ENCODE measurements around the gene MLF1. TPM values are rescaled to one million over a fixed set of nuclear protein-coding genes. Genes with fewer than 3 reads are reported as not detected.

Gene MLF1
- polyA plus RNA-seq, 1 of the 3 experiments (the other 2 are of a cell fraction) = 8.2 TPM

DNA sequence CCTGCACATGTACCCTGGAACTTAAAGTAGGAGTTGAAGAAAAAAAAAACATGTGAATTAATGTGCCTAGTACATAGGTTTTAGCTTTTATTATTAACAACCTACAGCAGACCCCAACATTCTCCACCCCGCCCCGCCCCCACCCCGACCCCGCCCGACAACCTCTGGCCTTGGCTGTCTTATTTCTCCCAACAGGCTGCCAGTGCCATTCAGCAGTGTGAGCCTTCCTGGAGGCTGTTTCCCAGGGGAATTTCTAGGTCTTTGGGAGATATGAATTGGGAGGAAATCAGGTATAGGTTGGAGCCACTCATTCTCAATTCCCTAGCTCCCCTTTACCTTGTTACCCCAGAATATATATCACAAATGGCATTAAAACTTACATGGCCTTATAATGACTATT, 8.3 kb upstream of the MLF1 start:
- ChIA-PET CTCF (interaction anchor here (0.5 to 0.8 kb wide), 2 partner anchors 18 to 26 kb away, joined by 3 read pairs; no protein-coding TSS in a partner anchor), POLR2A (no interaction called here)
- no peaks in the 10 kb centered on the region for H4K20me1 ChIP-seq (ENCODE audit: insufficient read depth)
- H3K9me2 ChIP-seq = no peaks in the 10 kb centered on the region
- H3K4me2 ChIP-seq = no peak overlapping the region
- no peak overlapping the region for H3K4me3 ChIP-seq (ENCODE audit: low read depth in 2 of 2, low read length in 1 of 2)
- H3K27me3 ChIP-seq (ENCODE audit: insufficient read depth) = no peaks in the 10 kb centered on the region
- no peak overlapping the region for H3K27ac ChIP-seq (ENCODE audit: low read depth in 2 of 2, low read length in 1 of 2)
- H3F3A ChIP-seq (replicated peaks; ENCODE audit: insufficient read depth) = no peaks in the 10 kb centered on the region
- H3K4me1 ChIP-seq (ENCODE audit: control insufficient read depth in 1 of 2, insufficient read depth in 2 of 2, low read depth in 1 of 2, low read length in 1 of 2) = no peaks in the 10 kb centered on the region
- no peaks in the 10 kb centered on the region for H3K36me3 ChIP-seq (replicated peaks in 1 of 2; ENCODE audit: control insufficient read depth in 1 of 2, insufficient read depth in 2 of 2, low read length in 1 of 2)
- H3K9me3 ChIP-seq = no peaks in the 10 kb centered on the region
- H2AFZ ChIP-seq (ENCODE audit: low read depth) = no peak overlapping the region
- no peak for DNase-seq
- WGBS (ENCODE audit: low lambda C conversion rate) = 59% methylated on average over 5 of the region's 5 CpGs
- no peaks in the 10 kb centered on the region for H3K79me2 ChIP-seq (ENCODE audit: insufficient read depth)
- no peak overlapping the region for H3K9ac ChIP-seq
- TF ChIP-seq EP300 (IDR thresholded peaks at IDR 0.05; ENCODE audit: borderline replicate concordance in 1 of 2, low read depth in 1 of 2, low read length in 1 of 2) = no peak
- TF ChIP-seq MAX (IDR thresholded peaks at IDR 0.05; ENCODE audit: low read depth) = no peak
- no peak for TF ChIP-seq MEF2A (IDR thresholded peaks at IDR 0.05; ENCODE audit: borderline replicate concordance, low read depth)

DNA sequence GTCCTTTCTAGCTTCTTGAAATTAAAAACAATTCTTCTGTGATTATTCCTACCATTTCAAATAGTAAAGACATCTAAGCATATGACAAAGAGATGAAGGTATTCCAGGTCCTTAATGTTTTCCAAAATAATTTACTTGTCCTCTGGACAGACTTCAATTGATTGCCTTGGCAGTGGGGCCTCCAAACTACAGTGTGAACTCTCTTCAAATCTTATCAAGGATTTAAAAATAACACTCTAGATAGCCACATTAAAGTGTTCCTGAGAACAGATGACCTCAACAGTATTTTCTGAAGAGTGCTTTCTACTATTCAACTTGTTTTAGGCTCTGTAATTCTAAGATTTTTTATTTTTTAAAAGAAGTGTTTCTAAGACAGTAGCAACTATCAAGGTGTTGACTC, 7.9 kb upstream of the MLF1 start:
- ChIA-PET POLR2A (no interaction called here), CTCF (interaction anchor here (0.5 to 0.7 kb wide), 2 partner anchors 19 to 81 kb away, joined by 3 read pairs; partner anchors contain the start of gene GFM1)
- Histone ChIP-seq H3K27me3 (ENCODE audit: insufficient read depth) (no peaks in the 10 kb centered on the region), H3K79me2 (ENCODE audit: insufficient read depth) (no peaks in the 10 kb centered on the region), H3F3A (replicated peaks; ENCODE audit: insufficient read depth) (no peaks in the 10 kb centered on the region), H3K4me3 (ENCODE audit: low read depth in 2 of 2, low read length in 1 of 2) (no peak overlapping the region), H3K9me3 (no peaks in the 10 kb centered on the region), H2AFZ (ENCODE audit: low read depth) (no peak overlapping the region), H3K27ac (ENCODE audit: low read depth in 2 of 2, low read length in 1 of 2) (no peak overlapping the region), H3K9ac (no peak overlapping the region), H3K36me3 (replicated peaks in 1 of 2; ENCODE audit: control insufficient read depth in 1 of 2, insufficient read depth in 2 of 2, low read length in 1 of 2) (no peaks in the 10 kb centered on the region), H3K9me2 (no peaks in the 10 kb centered on the region), H4K20me1 (ENCODE audit: insufficient read depth) (no peaks in the 10 kb centered on the region), H3K4me1 (ENCODE audit: control insufficient read depth in 1 of 2, insufficient read depth in 2 of 2, low read depth in 1 of 2, low read length in 1 of 2) (no peaks in the 10 kb centered on the region), H3K4me2 (no peak overlapping the region)
- TF ChIP-seq SMC3 (IDR thresholded peaks at IDR 0.05; ENCODE audit: low read depth, low read length) = no peak
- TF ChIP-seq RAD21 (IDR thresholded peaks at IDR 0.05; ENCODE audit: low read length) = no peak
- TF ChIP-seq CHD2 (IDR thresholded peaks at IDR 0.05; ENCODE audit: low read length, partially characterized antibody) = no peak
- TF ChIP-seq, protein P1, sequence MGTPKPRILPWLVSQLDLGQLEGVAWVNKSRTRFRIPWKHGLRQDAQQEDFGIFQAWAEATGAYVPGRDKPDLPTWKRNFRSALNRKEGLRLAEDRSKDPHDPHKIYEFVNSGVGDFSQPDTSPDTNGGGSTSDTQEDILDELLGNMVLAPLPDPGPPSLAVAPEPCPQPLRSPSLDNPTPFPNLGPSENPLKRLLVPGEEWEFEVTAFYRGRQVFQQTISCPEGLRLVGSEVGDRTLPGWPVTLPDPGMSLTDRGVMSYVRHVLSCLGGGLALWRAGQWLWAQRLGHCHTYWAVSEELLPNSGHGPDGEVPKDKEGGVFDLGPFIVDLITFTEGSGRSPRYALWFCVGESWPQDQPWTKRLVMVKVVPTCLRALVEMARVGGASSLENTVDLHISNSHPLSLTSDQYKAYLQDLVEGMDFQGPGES (IDR thresholded peaks at IDR 0.05; ENCODE audit: low read depth, low read length) = no peak
- no peak for TF ChIP-seq NRF1 (IDR thresholded peaks at IDR 0.05; ENCODE audit: low read depth, low read length)
- TF ChIP-seq MXI1 (IDR thresholded peaks at IDR 0.05; ENCODE audit: low read depth, low read length) = no peak
- no peak for TF ChIP-seq FOSL2 (IDR thresholded peaks at IDR 0.05; ENCODE audit: borderline replicate concordance, low read depth)
- TF ChIP-seq TEAD4 (IDR thresholded peaks at IDR 0.05; ENCODE audit: borderline replicate concordance, insufficient read depth) = no peak
- no peak for TF ChIP-seq USF2 (IDR thresholded peaks at IDR 0.05; ENCODE audit: borderline replicate concordance, low read depth, low read length)
- no peak for TF ChIP-seq EZH2phosphoT487 (IDR thresholded peaks at IDR 0.05; ENCODE audit: borderline replicate concordance, low read depth)
- TF ChIP-seq RFX5 (IDR thresholded peaks at IDR 0.05; ENCODE audit: low read length) = no peak
- no peak for TF ChIP-seq JUND (IDR thresholded peaks at IDR 0.05)
- TF ChIP-seq RXRA (IDR thresholded peaks at IDR 0.05; ENCODE audit: borderline replicate concordance, low read depth) = no peak
- DNase-seq = no peak

All from SK-N-SH (cell line).